Ascending aorta (tissue), 2 donors: ENCODE results near the gene NMNAT2. TPM values are rescaled to one million over a fixed set of nuclear protein-coding genes. Genes with fewer than 3 reads are reported as not detected.
"Not testable (repeated sequence)": the region's sequence is repeated elsewhere in the genome, so short reads cannot be mapped to it uniquely, and the experiment has no call there.

Source experiments
- DNase-seq, 2 donors: peaks; one replicate each; pipeline ENCODE4 v3.0.0-alpha.2; 2019; ENCODE audit warnings: low spot score in 2 of 2
- H3K27ac ChIP-seq, 2 donors: fragments of 200-600 bp; sonication (generic); one replicate each; pipeline ENCODE4 v1.5.1; 2016 to 2017; ENCODE audit warnings: mild to moderate bottlenecking in 1 of 2
- H3K27me3 ChIP-seq: fragments of 200-600 bp; sonication (generic); one replicate; pipeline ENCODE4 v1.5.1; 2017
- H3K36me3 ChIP-seq, 2 donors: fragments of 200-600 bp; sonication (generic); one replicate each; pipeline ENCODE4 v1.5.1; 2016
- H3K4me1 ChIP-seq, 2 donors: fragments of 200-600 bp; sonication (generic); one replicate each; pipeline ENCODE4 v1.5.1; 2016 to 2017; ENCODE audit warnings: mild to moderate bottlenecking in 1 of 2
- H3K4me3 ChIP-seq, 2 donors: fragments of 200-600 bp; sonication (generic); one replicate each; pipeline ENCODE4 v1.5.1; 2016 to 2017; ENCODE audit warnings: mild to moderate bottlenecking in 1 of 2
- H3K9me3 ChIP-seq, 2 donors: fragments of 200-600 bp; sonication (generic); one replicate each; pipeline ENCODE4 v1.5.1; 2016
- CTCF ChIP-seq, 3 experiments: fragments of 200-600 bp in 2 of 3; fragments of 450-650 bp in 1 of 3; sonication (generic) in 2 of 3; IDR thresholded peaks; one replicate each; pipeline ENCODE4 v1.5.1; 2016 to 2019; ENCODE audit warnings: antibody characterized with exemption in 3 of 3, mild to moderate bottlenecking in 1 of 3, moderate library complexity in 1 of 3
- intact Hi-C: fragments of 100-400 bp; cut with DNase I; formaldehyde crosslinking; loops from one replicate; pipeline ENCODE4 v1.15.1; 2023
- total RNA-seq: library from RNA; depleted of rRNA; stranded (reverse); fragments of >200 nt; gene quantifications from one replicate; pipeline ENCODE4 v1.1.0, GENCODE V29; 2016

The NMNAT2 gene
- total RNA-seq, 1 donor from 2014 or later, result 0.53 TPM

- DNase-seq, result no peak
- Histone ChIP-seq H3K27me3 (no peaks in the 10 kb centered on the region), H3K36me3 (no peaks in the 10 kb centered on the region), H3K4me1 (peaks cover 2 to 10% of the 10 kb centered on the region in 2 donors), H3K4me3 (no peak overlapping the region), H3K27ac (peak overlapping the region in 1 of 2 donors; percentile 43), H3K9me3 (no peaks in the 10 kb centered on the region)
- intact Hi-C loops, result no loop called here
- no peak for TF ChIP-seq CTCF (IDR thresholded peaks at IDR 0.05)
Measured at GRCh38 chr1:183277821-183278738, 140.1 kb downstream of the NMNAT2 start.

- intact Hi-C loops, result no loop called here
- no peak for DNase-seq
- H3K4me3 ChIP-seq, result no peak overlapping the region
- no peak overlapping the region for H3K27ac ChIP-seq
- H3K36me3 ChIP-seq, result no peaks in the 10 kb centered on the region
- H3K4me1 ChIP-seq, result peaks cover 2 to 5% of the 10 kb centered on the region in 2 donors
- no peak for TF ChIP-seq CTCF (IDR thresholded peaks at IDR 0.05)
- no peaks in the 10 kb centered on the region for H3K27me3 ChIP-seq
- no peaks in the 10 kb centered on the region for H3K9me3 ChIP-seq
Measured at GRCh38 chr1:183276386-183277080, 141.6 kb downstream of the NMNAT2 start.

GRCh38 chr1:183275322-183275721 is 142.9 kb downstream of the NMNAT2 start:
- peak in 1 of 2 donors; percentile 48 for DNase-seq
- H3K27ac ChIP-seq, result no peak overlapping the region
- TF ChIP-seq CTCF (IDR thresholded peaks at IDR 0.05), result no peak
- no peaks in the 10 kb centered on the region for H3K36me3 ChIP-seq
- no peak overlapping the region for H3K4me3 ChIP-seq
- intact Hi-C loops, result no loop called here
- H3K9me3 ChIP-seq, result no peaks in the 10 kb centered on the region
- peaks cover 0 to 6% of the 10 kb centered on the region in 2 donors for H3K4me1 ChIP-seq
- no peaks in the 10 kb centered on the region for H3K27me3 ChIP-seq

- Histone ChIP-seq H3K4me3 (no peak overlapping the region), H3K9me3 (no peaks in the 10 kb centered on the region), H3K27me3 (no peaks in the 10 kb centered on the region), H3K4me1 (peaks cover 0 to 6% of the 10 kb centered on the region in 2 donors), H3K27ac (no peak overlapping the region), H3K36me3 (no peaks in the 10 kb centered on the region)
- intact Hi-C loops, result no loop called here
- TF ChIP-seq CTCF (IDR thresholded peaks at IDR 0.05), result no peak
- DNase-seq, result peak in 1 of 2 donors; percentile 5
Measured at GRCh38 chr1:183274836-183275235, 143.3 kb downstream of the NMNAT2 start.

GRCh38 chr1:183273984-183274383 is 144.2 kb downstream of the NMNAT2 start:
- intact Hi-C loops, H3K4me3 ChIP-seq: not testable (repeated sequence)
- peak in 1 of 2 donors; percentile 35 for DNase-seq

GRCh38 chr1:183273300-183273699 is 144.9 kb downstream of the NMNAT2 start:
- intact Hi-C loops, result no loop called here
- Histone ChIP-seq H3K4me3 (no peak overlapping the region), H3K9me3 (no peaks in the 10 kb centered on the region), H3K27ac (no peak overlapping the region), H3K4me1 (peaks cover 0 to 6% of the 10 kb centered on the region in 2 donors), H3K27me3 (no peaks in the 10 kb centered on the region), H3K36me3 (no peaks in the 10 kb centered on the region)
- no peak for DNase-seq
- TF ChIP-seq CTCF (IDR thresholded peaks at IDR 0.05), result no peak

More at GRCh38 chr1:183273984-183274383, 144.2 kb downstream of the NMNAT2 start:
- not testable (repeated sequence) for H3K36me3 ChIP-seq, H3K27me3 ChIP-seq, H3K4me1 ChIP-seq, H3K9me3 ChIP-seq, H3K27ac ChIP-seq
